Measurements from ENCODE around the gene EXOSC2. TPM values are rescaled to one million over a fixed set of nuclear protein-coding genes. Genes with fewer than 3 reads are reported as not detected.

The EXOSC2 gene
- total and polyA plus RNA-seq, 2 of the 4 experiments (the other 2 are of a cell fraction): 27.0 to 48.6 TPM

DNA sequence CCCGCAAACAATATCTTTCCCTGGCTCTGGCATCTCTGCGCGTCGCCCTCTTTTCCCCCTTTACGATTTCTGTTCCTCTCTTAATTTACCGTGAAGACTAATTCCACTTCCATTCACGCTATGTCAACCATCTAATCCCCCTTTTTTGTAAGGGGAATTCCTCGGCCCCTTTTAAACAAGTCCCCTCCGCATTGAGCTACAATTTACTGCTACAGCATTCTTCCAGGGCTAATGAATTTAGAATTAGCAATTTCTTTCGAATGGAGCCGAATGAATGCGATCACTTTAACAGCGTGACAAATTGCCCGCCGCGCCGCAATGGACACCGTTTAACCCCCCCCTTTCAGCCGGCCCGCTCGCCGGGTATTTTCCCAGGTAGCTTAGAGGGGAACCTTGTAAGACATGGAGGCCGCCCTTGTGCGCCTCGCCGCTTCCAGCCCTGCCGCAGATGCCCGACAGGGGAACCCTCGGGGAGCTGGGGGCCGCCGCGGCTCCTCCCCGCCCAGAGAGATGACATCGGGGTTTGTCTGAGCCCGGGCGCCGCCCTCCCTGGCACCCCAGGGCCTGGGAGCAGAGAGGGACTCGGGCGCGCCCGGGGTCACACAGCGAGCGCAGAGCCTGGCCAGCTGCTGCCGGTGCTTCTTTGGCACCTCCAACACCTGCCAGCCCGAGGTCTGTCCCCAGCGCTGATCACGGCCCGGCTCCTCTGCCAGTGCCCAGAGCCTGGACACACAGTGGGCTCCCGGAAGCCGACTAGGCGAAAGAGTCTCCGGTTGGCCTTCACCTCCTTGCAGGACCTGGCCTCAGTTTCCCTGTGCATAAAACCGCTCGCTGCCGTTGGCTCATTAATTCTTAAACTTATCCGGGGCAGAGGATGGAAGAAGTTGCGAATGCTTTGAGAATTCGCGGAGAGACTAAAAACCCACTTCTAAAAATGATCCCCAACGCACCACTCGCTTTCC lies 27.9 kb upstream of the EXOSC2 start:
- Histone ChIP-seq H3K4me3 (ENCODE audit: insufficient read depth, low read depth, low read length) (no peak overlapping the region), H4K91ac (ENCODE audit: insufficient read depth, low read depth, low read length) (no peak overlapping the region), H4K20me1 (ENCODE audit: insufficient read depth, low read length) (peaks cover 6% of the 10 kb centered on the region; the same call in 1 of the 2 replicates), H2AFZ (replicated peaks; ENCODE audit: low read length, poor library complexity) (no peak overlapping the region), H3K27ac (ENCODE audit: insufficient read depth, low read length) (no peak overlapping the region), H3K36me3 (ENCODE audit: control insufficient read depth, insufficient read depth, low read length) (no peaks in the 10 kb centered on the region), H3K56ac (ENCODE audit: extremely low read depth, insufficient read depth, low read length) (no peak overlapping the region), H3K18ac (ENCODE audit: low read depth, low read length) (no peak overlapping the region), H3K4me2 (ENCODE audit: low read depth, low read length) (no peak overlapping the region), H3K9ac (ENCODE audit: low read depth, low read length) (no peak overlapping the region), H3K23ac (ENCODE audit: low read depth, low read length) (no peak overlapping the region), H2BK5ac (ENCODE audit: low read depth, low read length, poor library complexity, severe bottlenecking) (no peak overlapping the region), H3K9me3 (ENCODE audit: control insufficient read depth, insufficient read depth, low read length) (no peaks in the 10 kb centered on the region), H3K14ac (replicated peaks; ENCODE audit: low read depth, low read length) (no peak overlapping the region), H2BK120ac (ENCODE audit: low read depth, low read length) (no peak overlapping the region), H3K4ac (ENCODE audit: low read depth, low read length) (no peak overlapping the region), H2AK9ac (replicated peaks; ENCODE audit: low read depth, low read length, poor library complexity) (no peak overlapping the region), H2BK20ac (ENCODE audit: low read depth, low read length) (no peak overlapping the region), H3K79me1 (ENCODE audit: low read depth in 1 of 2, low read length in 2 of 2) (no peaks in the 10 kb centered on the region), H2BK15ac (ENCODE audit: low read depth, low read length) (no peak overlapping the region), H3K9me1 (ENCODE audit: insufficient read depth, low read length) (no peaks in the 10 kb centered on the region), H3K4me1 (ENCODE audit: control insufficient read depth, insufficient read depth, low read length) (no peaks in the 10 kb centered on the region; the same call in 1 of the 2 replicates), H4K5ac (ENCODE audit: low read depth, low read length) (no peak overlapping the region), H2AK5ac (ENCODE audit: low read depth, low read length) (no peak overlapping the region), H4K8ac (ENCODE audit: low read depth in 2 of 2, low read length in 2 of 2) (no peak overlapping the region), H3K27me3 (ENCODE audit: control insufficient read depth, insufficient read depth, low read length) (peaks cover 82% of the 10 kb centered on the region)
- dilution Hi-C loops (cut with HindIII; ENCODE audit: low sequenced_read_pairs, unreplicated experiment) (no loop called here), intact Hi-C loops (cut with micrococcal nuclease) (no loop called here), in situ Hi-C loops (cut with MboI; ENCODE audit: low sequenced_read_pairs) (loop anchor here (25.0 kb wide), 1 partner anchor 553 kb away; no protein-coding TSS in a partner anchor)
- BruUV-seq (replicated peaks): no TSS peak
- 2% methylated on average over 20 of the region's 61 CpGs; no CpG with 5 or more reads in 1 of the 2 experiments for WGBS, 2 experiments (ENCODE audit: extremely low coverage in 2 of 2, insufficient read length in 1 of 2)
- POLR2A ChIA-PET (ENCODE audit: unreplicated experiment): interaction anchor here (0.6 to 0.7 kb wide), 2 partner anchors 124 to 695 kb away, joined by 3 to 4 read pairs; no protein-coding TSS in a partner anchor
- no peak for ATAC-seq (ENCODE audit: low read depth)
- DNase-seq: no peak
- CTCF ChIA-PET: no interaction called here
- no peak for TF ChIP-seq NFE2L2 (IDR thresholded peaks at IDR 0.05; ENCODE audit: low read depth, low read length)
- no peak for TF ChIP-seq POLR2A (IDR thresholded peaks at IDR 0.05; ENCODE audit: low read depth, low read length)
- TF ChIP-seq RAD21 (IDR thresholded peaks at IDR 0.05; ENCODE audit: low read length): no peak
- TF ChIP-seq RCOR1 (IDR thresholded peaks at IDR 0.05; ENCODE audit: insufficient replicate concordance, low read length): no peak
- TF ChIP-seq RFX5 (IDR thresholded peaks at IDR 0.05; ENCODE audit: low read depth, low read length): no peak
- no peak for TF ChIP-seq FOS (IDR thresholded peaks at IDR 0.05; ENCODE audit: low read depth, low read length)
- no peak for TF ChIP-seq MAZ (IDR thresholded peaks at IDR 0.05; ENCODE audit: borderline replicate concordance, low read depth, low read length)
- TF ChIP-seq, protein P1, sequence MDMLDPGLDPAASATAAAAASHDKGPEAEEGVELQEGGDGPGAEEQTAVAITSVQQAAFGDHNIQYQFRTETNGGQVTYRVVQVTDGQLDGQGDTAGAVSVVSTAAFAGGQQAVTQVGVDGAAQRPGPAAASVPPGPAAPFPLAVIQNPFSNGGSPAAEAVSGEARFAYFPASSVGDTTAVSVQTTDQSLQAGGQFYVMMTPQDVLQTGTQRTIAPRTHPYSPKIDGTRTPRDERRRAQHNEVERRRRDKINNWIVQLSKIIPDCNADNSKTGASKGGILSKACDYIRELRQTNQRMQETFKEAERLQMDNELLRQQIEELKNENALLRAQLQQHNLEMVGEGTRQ (IDR thresholded peaks at IDR 0.05; ENCODE audit: low read depth, low read length): no peak
- TF ChIP-seq BHLHE40 (IDR thresholded peaks at IDR 0.05; ENCODE audit: low read depth, low read length): no peak
- TF ChIP-seq CHD1 (IDR thresholded peaks at IDR 0.05; ENCODE audit: low read depth, low read length): no peak
- TF ChIP-seq, protein P2, sequence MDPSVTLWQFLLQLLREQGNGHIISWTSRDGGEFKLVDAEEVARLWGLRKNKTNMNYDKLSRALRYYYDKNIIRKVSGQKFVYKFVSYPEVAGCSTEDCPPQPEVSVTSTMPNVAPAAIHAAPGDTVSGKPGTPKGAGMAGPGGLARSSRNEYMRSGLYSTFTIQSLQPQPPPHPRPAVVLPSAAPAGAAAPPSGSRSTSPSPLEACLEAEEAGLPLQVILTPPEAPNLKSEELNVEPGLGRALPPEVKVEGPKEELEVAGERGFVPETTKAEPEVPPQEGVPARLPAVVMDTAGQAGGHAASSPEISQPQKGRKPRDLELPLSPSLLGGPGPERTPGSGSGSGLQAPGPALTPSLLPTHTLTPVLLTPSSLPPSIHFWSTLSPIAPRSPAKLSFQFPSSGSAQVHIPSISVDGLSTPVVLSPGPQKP (IDR thresholded peaks at IDR 0.05; ENCODE audit: borderline replicate concordance, low read depth, low read length): no peak
- TF ChIP-seq MAFK (IDR thresholded peaks at IDR 0.05; ENCODE audit: low read depth, low read length): no peak
- no peak for TF ChIP-seq CEBPB (IDR thresholded peaks at IDR 0.05; ENCODE audit: low read depth, low read length)
- no peak for TF ChIP-seq SMC3 (IDR thresholded peaks at IDR 0.05; ENCODE audit: low read depth, low read length)
